Coronary artery (tissue), 2 donors: Measurements from ENCODE around the gene UBE2E2.

Source experiments
- DNase-seq: peaks from one replicate; pipeline ENCODE4 v3.0.0-alpha.2; 2017; ENCODE audit warnings: low spot score
- H3K27ac ChIP-seq, 2 donors: fragments of 200-600 bp; sonication (generic); one replicate each; pipeline ENCODE4 v1.5.1; 2016 to 2019
- H3K4me3 ChIP-seq: fragments of 200-600 bp; sonication (generic); 2 replicates; pipeline ENCODE4 v1.5.1; 2016; ENCODE audit warnings: mild to moderate bottlenecking, moderate library complexity
- TF ChIP-seq, protein P1 (sequence below): fragments of 200-600 bp; sonication (generic); IDR thresholded peaks from one replicate; pipeline ENCODE4 v1.5.1; 2019; ENCODE audit warnings: antibody characterized with exemption

The UBE2E2 gene

DNA sequence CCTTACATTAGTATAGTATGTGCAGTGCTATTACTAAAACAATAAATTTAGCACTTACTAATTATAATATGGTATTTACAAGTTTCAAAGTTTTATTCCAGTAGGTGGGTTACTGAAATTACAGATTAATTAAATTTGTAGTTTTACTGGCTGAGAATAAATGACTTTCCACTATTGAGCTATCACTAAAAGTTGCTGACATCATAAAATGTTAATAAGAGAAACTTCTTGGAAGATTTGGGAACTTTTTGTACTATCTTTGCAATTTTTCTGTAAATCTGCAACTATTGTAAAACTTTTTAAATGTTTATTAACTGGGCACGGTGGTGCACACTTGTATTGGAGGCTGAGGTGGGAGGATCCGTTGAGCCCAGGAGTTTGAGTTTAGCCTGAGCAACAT, 247.7 kb downstream of the UBE2E2 start:
- TF ChIP-seq, protein P1, sequence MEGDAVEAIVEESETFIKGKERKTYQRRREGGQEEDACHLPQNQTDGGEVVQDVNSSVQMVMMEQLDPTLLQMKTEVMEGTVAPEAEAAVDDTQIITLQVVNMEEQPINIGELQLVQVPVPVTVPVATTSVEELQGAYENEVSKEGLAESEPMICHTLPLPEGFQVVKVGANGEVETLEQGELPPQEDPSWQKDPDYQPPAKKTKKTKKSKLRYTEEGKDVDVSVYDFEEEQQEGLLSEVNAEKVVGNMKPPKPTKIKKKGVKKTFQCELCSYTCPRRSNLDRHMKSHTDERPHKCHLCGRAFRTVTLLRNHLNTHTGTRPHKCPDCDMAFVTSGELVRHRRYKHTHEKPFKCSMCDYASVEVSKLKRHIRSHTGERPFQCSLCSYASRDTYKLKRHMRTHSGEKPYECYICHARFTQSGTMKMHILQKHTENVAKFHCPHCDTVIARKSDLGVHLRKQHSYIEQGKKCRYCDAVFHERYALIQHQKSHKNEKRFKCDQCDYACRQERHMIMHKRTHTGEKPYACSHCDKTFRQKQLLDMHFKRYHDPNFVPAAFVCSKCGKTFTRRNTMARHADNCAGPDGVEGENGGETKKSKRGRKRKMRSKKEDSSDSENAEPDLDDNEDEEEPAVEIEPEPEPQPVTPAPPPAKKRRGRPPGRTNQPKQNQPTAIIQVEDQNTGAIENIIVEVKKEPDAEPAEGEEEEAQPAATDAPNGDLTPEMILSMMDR, result no peak
- no peak for DNase-seq
- H3K4me3 ChIP-seq, result no peak overlapping the region

GRCh38 chr3:23452408-23452807, 249.3 kb downstream of the UBE2E2 start:
- no peak for DNase-seq
- Histone ChIP-seq H3K4me3 (no peak overlapping the region), H3K27ac (no peak overlapping the region)
- TF ChIP-seq, protein P1, result no peak

More for the DNA sequence above, 247.7 kb downstream of the UBE2E2 start:
- H3K27ac ChIP-seq, result no peak overlapping the region

DNA sequence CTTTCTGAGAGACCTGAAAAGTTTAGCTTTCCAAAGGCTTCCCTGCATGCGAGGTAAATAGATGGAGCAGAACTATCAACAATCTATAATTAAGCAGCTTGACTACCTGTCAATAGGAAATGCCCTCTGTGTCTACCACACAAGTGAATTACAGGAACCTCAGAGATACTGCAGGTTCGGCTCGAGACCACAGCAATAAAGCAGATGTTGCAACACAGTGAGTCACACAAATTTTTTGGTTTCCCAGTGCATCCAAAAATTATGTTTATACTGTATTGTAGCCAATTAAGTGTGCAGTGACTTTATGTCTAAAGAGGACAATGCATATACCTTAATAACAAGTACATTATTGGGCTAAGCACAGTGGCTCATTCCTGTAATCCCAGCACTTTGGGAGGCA, 252.0 kb downstream of the UBE2E2 start:
- Histone ChIP-seq H3K4me3 (no peak overlapping the region), H3K27ac (no peak overlapping the region)
- TF ChIP-seq, protein P1, result no peak
- no peak for DNase-seq

- DNase-seq, result no peak
- no peak overlapping the region for H3K27ac ChIP-seq
- TF ChIP-seq, protein P1, result no peak
- H3K4me3 ChIP-seq, result no peak overlapping the region
Measured at GRCh38 chr3:23455775-23456174, 252.6 kb downstream of the UBE2E2 start.

- DNase-seq, result no peak
- TF ChIP-seq, protein P1, result no peak
- H3K27ac ChIP-seq, result no peak overlapping the region
- no peak overlapping the region for H3K4me3 ChIP-seq
Measured at GRCh38 chr3:23457697-23458096, 254.6 kb downstream of the UBE2E2 start.

DNA sequence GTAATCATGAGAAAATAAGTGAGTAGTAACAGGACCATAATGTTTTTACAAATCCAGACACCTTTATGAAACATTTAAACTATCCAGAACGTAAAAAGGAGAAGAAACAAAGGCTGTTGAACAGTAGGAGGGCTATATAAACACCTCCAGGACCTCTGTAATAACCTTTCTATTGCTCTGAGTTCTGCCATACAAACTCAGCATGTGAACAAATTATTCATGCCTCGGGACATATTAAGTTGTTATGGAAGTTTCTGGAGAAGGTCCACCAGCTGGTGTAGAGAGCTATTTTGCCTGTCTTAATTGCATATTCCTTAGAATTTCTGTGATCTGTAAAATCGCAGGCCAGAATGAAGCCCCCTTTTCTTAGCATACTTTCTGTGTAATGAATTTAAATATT, 256.3 kb downstream of the UBE2E2 start:
- no peak overlapping the region for H3K27ac ChIP-seq
- no peak for DNase-seq
- H3K4me3 ChIP-seq, result no peak overlapping the region
- TF ChIP-seq, protein P1, result no peak

GRCh38 chr3:23459889-23460546, 256.9 kb downstream of the UBE2E2 start:
- no peak for DNase-seq
- no peak overlapping the region for H3K4me3 ChIP-seq
- no peak overlapping the region for H3K27ac ChIP-seq
- TF ChIP-seq, protein P1, result no peak
